Liver (tissue), 9 donors: ENCODE data around the gene SNRPA1. TPM values are rescaled to one million over a fixed set of nuclear protein-coding genes. Genes with fewer than 3 reads are reported as not detected.

Experiments
- DNase-seq: peaks from one replicate; pipeline ENCODE4 v3.0.0-alpha.2; 2017; ENCODE audit warnings: low spot score
- H3K27ac ChIP-seq, 2 donors: one replicate each; pipeline ENCODE4 v1.7.0; 2013; ENCODE audit warnings: inconsistent platforms in 2 of 2, low read length in 2 of 2, control low read depth in 1 of 2, low read depth in 1 of 2, mild to moderate bottlenecking in 1 of 2
- H3K27me3 ChIP-seq, 4 donors: one replicate each; pipeline versions ENCODE4 v1.6.1 to v1.7.0; 2013; ENCODE audit warnings: low read length in 3 of 4, inconsistent platforms in 1 of 4, mild to moderate bottlenecking in 1 of 4, moderate library complexity in 1 of 4; ENCODE audit not compliant: control insufficient read depth in 4 of 4, insufficient read depth in 4 of 4
- H3K36me3 ChIP-seq, 4 donors: one replicate each; pipeline versions ENCODE4 v1.6.1 to v1.7.0; 2013; ENCODE audit warnings: low read length in 3 of 4, mild to moderate bottlenecking in 3 of 4, low read depth in 1 of 4, moderate library complexity in 1 of 4; ENCODE audit not compliant: control insufficient read depth in 4 of 4, insufficient read depth in 3 of 4
- H3K4me1 ChIP-seq, 4 donors: one replicate each; pipeline versions ENCODE4 v1.6.1 to v1.7.0; 2013; ENCODE audit warnings: low read length in 3 of 4, mild to moderate bottlenecking in 3 of 4, moderate library complexity in 1 of 4; ENCODE audit not compliant: control insufficient read depth in 4 of 4, insufficient read depth in 4 of 4
- H3K4me3 ChIP-seq, 3 donors: one replicate each; pipeline versions ENCODE4 v1.6.1 to v1.7.0; 2013; ENCODE audit warnings: low read length in 3 of 3, control low read depth in 1 of 3, low read depth in 1 of 3, mild to moderate bottlenecking in 1 of 3
- H3K9ac ChIP-seq, 2 donors: one replicate each; pipeline ENCODE4 v1.7.0; 2013; ENCODE audit warnings: low read length in 2 of 2, mild to moderate bottlenecking in 2 of 2, moderate library complexity in 2 of 2, control low read depth in 1 of 2, low read depth in 1 of 2
- H3K9me3 ChIP-seq, 4 donors: one replicate each; pipeline versions ENCODE4 v1.6.1 to v1.7.0; 2013; ENCODE audit warnings: low read length in 3 of 4; ENCODE audit not compliant: control insufficient read depth in 4 of 4
- ATF3 ChIP-seq: IDR thresholded peaks from 2 replicates; pipeline ENCODE4 v1.6.1; 2016; ENCODE audit warnings: antibody characterized with exemption
- EGR1 ChIP-seq, 2 donors: IDR thresholded peaks; 2 replicates each; pipeline ENCODE4 v1.6.1; 2016 to 2018; ENCODE audit warnings: antibody characterized with exemption in 2 of 2, low read depth in 2 of 2
- FOXA1 ChIP-seq: IDR thresholded peaks from 2 replicates; pipeline ENCODE4 v1.6.1; 2016; ENCODE audit warnings: antibody characterized with exemption
- FOXA2 ChIP-seq: IDR thresholded peaks from 2 replicates; pipeline ENCODE4 v1.6.1; 2016; ENCODE audit warnings: antibody characterized with exemption
- GABPA ChIP-seq, 2 donors: IDR thresholded peaks in 1 of 2; conservative IDR thresholded peaks in 1 of 2; 2 replicates each; pipeline ENCODE4 v1.6.1; 2016; ENCODE audit warnings: antibody characterized with exemption in 2 of 2, mild to moderate bottlenecking in 1 of 2, moderate library complexity in 1 of 2
- HNF4A ChIP-seq, 2 donors: conservative IDR thresholded peaks; 2 replicates each; pipeline ENCODE4 v1.6.1; 2016; ENCODE audit warnings: antibody characterized with exemption in 2 of 2, mild to moderate bottlenecking in 2 of 2
- HNF4G ChIP-seq: IDR thresholded peaks from 2 replicates; pipeline ENCODE4 v1.6.1; 2016; ENCODE audit warnings: antibody characterized with exemption
- NR2F2 ChIP-seq: IDR thresholded peaks from 2 replicates; pipeline ENCODE4 v1.6.1; 2016; ENCODE audit warnings: antibody characterized with exemption
- RAD21 ChIP-seq, 2 donors: IDR thresholded peaks; 2 replicates each; pipeline ENCODE4 v1.6.1; 2016; ENCODE audit warnings: antibody characterized with exemption in 2 of 2, mild to moderate bottlenecking in 2 of 2
- REST ChIP-seq: IDR thresholded peaks from 2 replicates; pipeline ENCODE4 v1.6.1; 2016; ENCODE audit warnings: antibody characterized with exemption, mild to moderate bottlenecking
- RXRA ChIP-seq, 2 donors: IDR thresholded peaks; 2 replicates each; pipeline ENCODE4 v1.6.1; 2017 to 2018; ENCODE audit warnings: antibody characterized with exemption in 2 of 2, mild to moderate bottlenecking in 1 of 2
- SP1 ChIP-seq: IDR thresholded peaks from 2 replicates; pipeline ENCODE4 v1.6.1; 2018; ENCODE audit warnings: antibody characterized with exemption, mild to moderate bottlenecking
- TAF1 ChIP-seq: conservative IDR thresholded peaks from 2 replicates; pipeline ENCODE4 v1.6.1; 2016; ENCODE audit warnings: antibody characterized with exemption, mild to moderate bottlenecking
- YY1 ChIP-seq: IDR thresholded peaks from 2 replicates; pipeline ENCODE4 v1.6.1; 2016; ENCODE audit warnings: antibody characterized with exemption, mild to moderate bottlenecking
- ZBTB33 ChIP-seq: IDR thresholded peaks from 2 replicates; pipeline ENCODE4 v1.6.1; 2016; ENCODE audit warnings: antibody characterized with exemption
- WGBS: extraction: QIAGEN DNeasy Blood & Tissue Kit; methylation state at CpG from one replicate; pipeline ENCODE4 v1.1.7; 2013; 5-methylcytosine and 5-hydroxymethylcytosine counted together
- polyA plus RNA-seq, 2 donors: library from polyadenylated mRNA; stranded (reverse) in 1 of 2; unstranded in 1 of 2; fragments of 200-250 nt in 1 of 2; fragments of >200 nt in 1 of 2; fragmentation: Nextera tagmentation in 1 of 2; extraction: Ambion mirVana in 1 of 2; gene quantifications; one replicate each; pipeline versions ENCODE4 v1.2.1 to v1.2.3, GENCODE V29; 2013 to 2015
- total RNA-seq, 2 donors: library from RNA; depleted of rRNA; stranded (reverse); fragments of >200 nt; gene quantifications; one replicate each; pipeline ENCODE4 v1.2.3, GENCODE V29; 2014
- TF ChIP-seq, protein P1 (sequence below): IDR thresholded peaks from 2 replicates; pipeline ENCODE4 v1.6.1; 2016; ENCODE audit warnings: antibody characterized with exemption
- TF ChIP-seq, protein P2 (sequence below): fragments of 150-350 bp; IDR thresholded peaks from 2 replicates; pipeline ENCODE4 v1.5.1; 2017; ENCODE audit warnings: improper control_type of control experiment, low read depth, low read length; ENCODE audit not compliant: missing input control
- donor health status: healthy.
- donor health status: healthy.
- donor health status: healthy.
- donor health status: healthy.
- donor health status: healthy.

SNRPA1 gene
- total and polyA plus RNA-seq, 4 donors = 12.7 to 31.7 (median 18.0) TPM

DNA sequence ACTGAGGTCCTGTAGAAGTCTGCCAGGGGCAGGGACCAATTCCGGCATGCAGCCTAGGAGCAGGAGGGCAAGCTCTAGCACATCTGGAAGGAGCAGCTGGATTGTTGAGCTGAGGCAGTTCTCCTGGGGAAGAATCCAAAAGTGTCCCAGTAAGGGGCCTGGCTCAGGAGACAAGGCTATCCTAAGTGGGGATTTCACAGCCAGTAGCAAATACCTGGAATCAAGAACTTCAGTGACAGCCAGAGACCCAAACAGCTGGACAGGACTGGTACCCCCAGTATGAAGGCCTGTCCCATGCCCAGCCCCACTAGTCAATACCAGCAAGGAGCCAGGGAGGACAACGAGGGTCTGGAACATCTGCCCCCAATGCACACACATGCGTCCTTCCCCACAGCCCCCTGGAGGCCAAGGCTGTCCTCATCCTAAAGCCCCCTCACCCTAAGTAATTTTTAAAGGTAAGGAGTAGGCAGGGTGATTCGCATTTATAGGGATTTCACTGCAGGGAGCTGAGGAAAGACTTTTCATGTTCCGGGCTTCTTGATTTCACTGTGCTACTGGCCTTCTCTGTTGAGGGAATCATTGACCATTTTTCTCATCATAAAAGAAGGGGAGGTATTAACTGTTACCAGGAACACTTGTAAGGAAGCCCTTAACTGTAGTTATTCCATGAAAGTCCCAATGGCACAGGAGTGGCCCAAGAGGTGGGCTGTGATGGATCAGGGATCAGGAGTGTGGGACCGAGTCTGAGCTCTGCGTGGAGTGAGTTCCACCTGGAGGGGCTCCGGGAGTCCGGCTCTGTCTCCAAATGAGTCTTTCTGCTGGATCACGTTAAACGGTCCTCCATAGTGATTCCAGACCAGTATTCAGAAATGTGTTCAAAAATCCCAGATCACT is 40.6 kb downstream of the SNRPA1 start:
- peak overlapping the region in 1 of 2 donors; percentile 12 for H3K9ac ChIP-seq
- H3K4me1 ChIP-seq = peaks cover 3 to 24% (median 10%) of the 10 kb centered on the region in 4 donors
- no peaks in the 10 kb centered on the region for H3K36me3 ChIP-seq
- 89% methylated on average over 11 of the region's 11 CpGs for WGBS
- no peak overlapping the region for H3K4me3 ChIP-seq
- TF ChIP-seq FOXA2 (no peak), RXRA (IDR thresholded peaks at IDR 0.05) (no peak)
- H3K27me3 ChIP-seq = no peaks in the 10 kb centered on the region
- DNase-seq = no peak
- no peaks in the 10 kb centered on the region for H3K9me3 ChIP-seq
- no peak overlapping the region for H3K27ac ChIP-seq

DNA sequence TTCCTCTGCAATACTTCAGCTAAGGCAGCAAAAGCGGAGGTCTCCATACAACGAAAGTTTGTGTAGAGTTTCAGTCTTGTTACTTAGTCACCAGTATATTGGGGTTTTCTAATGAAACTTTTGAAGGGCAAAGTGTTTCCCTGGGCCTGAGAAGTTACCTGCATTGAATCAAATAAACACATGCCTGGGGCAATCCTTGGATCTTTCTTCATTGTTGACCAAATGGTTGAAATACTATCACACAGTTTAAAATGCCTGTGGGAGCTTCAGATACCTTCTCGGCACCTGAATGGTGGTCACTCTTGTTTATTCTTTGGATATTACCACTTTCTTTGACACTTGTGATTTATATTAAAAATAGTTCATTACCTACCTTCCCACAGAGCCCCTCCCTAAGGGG is 42.2 kb downstream of the SNRPA1 start:
- peak overlapping the region; percentile 67 to 70 for H3K27ac ChIP-seq
- WGBS = 58% methylated on average over 3 of the region's 3 CpGs
- TF ChIP-seq TAF1 = no peak
- no peak for TF ChIP-seq SP1
- no peak for TF ChIP-seq EGR1 (IDR thresholded peaks at IDR 0.05; ENCODE audit: low read depth in 2 of 2)
- TF ChIP-seq NR2F2 = no peak

DNA sequence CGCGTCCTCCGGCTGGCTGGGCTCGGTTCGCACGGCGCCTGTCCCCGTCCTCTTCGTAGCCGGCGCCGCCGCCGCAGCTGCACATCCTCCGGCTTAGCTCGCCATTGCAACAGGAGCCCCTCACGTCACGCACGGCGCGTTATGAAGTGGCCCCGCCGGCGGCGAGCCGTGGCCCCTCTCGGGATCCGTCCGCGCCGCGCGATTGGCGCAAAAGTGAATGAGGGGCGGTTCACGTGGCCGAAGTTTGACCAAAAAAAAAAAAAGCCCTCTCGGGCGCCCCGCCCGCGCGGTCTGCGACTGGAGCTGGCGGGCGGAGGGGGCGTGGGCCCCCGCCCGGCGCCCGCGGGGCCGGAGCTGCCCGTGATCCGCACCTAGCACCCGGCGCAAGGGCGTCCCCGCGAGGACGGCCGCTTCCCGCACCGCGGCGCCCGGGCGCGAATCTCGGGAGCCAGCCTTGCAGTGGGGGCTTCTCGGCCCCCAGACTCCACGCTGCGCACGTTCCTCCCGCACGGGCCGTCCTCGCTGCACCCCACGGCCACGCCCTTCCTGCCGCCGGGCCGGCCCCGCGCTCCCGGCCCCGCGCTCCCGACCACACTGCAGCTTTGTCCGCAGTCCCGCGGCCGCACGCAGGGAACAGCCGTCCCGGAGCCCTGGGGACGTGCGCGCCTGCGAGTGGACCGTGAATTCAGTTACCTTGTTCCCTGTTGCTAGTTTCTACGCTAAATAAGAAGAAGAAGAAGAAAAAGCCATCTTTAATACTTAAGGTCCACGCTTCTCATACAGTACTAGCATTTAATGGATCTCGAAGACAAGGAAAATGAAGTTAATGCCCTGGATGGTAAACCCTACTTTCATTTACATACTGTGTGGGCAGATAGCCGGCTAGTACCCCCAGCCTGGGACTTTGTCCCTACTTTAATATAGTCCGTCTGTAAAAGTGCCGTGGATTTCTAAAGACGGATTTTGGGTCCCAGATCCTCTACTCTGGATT is 42.9 kb downstream of the SNRPA1 start, which contains the start of gene CHSY1:
Gene CHSY1, minus strand, starts transcription at position 219 of the 991 bp plus-strand sequence. CDS start 592 bp downstream, outside the sequence.
- Histone ChIP-seq H3K4me3 (peak within 1 kb of the TSS; percentile 58 to 95 (median 69)), H3K4me1 (peaks cover 3 to 21% (median 10%) of the 10 kb centered on the region in 4 donors), H3K9ac (peak within 1 kb of the TSS; percentile 45 to 56), H3K27me3 (no peaks in the 10 kb centered on the region), H3K27ac (peak within 1 kb of the TSS; percentile 70 to 74), H3K9me3 (no peaks in the 10 kb centered on the region), H3K36me3 (no peaks in the 10 kb centered on the region)
- DNase-seq = peak; percentile 88
- WGBS = under 1% methylated on average over 108 of the region's 108 CpGs
- no peak for TF ChIP-seq FOXA1
- no peak for TF ChIP-seq FOXA2
- peak in 1 of 2 donors; percentile 16 for TF ChIP-seq RAD21 (IDR thresholded peaks at IDR 0.05)
- TF ChIP-seq HNF4A (conservative IDR thresholded peaks at IDR 0.05) = no peak
- TF ChIP-seq REST = no peak
- TF ChIP-seq GABPA (IDR thresholded peaks at IDR 0.05 in 1 of 2, conservative IDR thresholded peaks at IDR 0.05 in 1 of 2) = no peak
- TF ChIP-seq, protein P1, sequence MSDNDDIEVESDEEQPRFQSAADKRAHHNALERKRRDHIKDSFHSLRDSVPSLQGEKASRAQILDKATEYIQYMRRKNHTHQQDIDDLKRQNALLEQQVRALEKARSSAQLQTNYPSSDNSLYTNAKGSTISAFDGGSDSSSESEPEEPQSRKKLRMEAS = no peak
- no peak for TF ChIP-seq NR2F2
- no peak for TF ChIP-seq ATF3
- TF ChIP-seq SP1 = peak; percentile 39
- TF ChIP-seq, protein P2, sequence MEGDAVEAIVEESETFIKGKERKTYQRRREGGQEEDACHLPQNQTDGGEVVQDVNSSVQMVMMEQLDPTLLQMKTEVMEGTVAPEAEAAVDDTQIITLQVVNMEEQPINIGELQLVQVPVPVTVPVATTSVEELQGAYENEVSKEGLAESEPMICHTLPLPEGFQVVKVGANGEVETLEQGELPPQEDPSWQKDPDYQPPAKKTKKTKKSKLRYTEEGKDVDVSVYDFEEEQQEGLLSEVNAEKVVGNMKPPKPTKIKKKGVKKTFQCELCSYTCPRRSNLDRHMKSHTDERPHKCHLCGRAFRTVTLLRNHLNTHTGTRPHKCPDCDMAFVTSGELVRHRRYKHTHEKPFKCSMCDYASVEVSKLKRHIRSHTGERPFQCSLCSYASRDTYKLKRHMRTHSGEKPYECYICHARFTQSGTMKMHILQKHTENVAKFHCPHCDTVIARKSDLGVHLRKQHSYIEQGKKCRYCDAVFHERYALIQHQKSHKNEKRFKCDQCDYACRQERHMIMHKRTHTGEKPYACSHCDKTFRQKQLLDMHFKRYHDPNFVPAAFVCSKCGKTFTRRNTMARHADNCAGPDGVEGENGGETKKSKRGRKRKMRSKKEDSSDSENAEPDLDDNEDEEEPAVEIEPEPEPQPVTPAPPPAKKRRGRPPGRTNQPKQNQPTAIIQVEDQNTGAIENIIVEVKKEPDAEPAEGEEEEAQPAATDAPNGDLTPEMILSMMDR = no peak
- TF ChIP-seq ZBTB33 = no peak
- TF ChIP-seq EGR1 (IDR thresholded peaks at IDR 0.05; ENCODE audit: low read depth in 2 of 2) = no peak
- TF ChIP-seq HNF4G = no peak
- peak; percentile 65 for TF ChIP-seq YY1

More for the DNA sequence above, 42.2 kb downstream of the SNRPA1 start:
- peaks cover 3 to 21% (median 10%) of the 10 kb centered on the region in 4 donors for H3K4me1 ChIP-seq
- H3K9me3 ChIP-seq = no peaks in the 10 kb centered on the region
- no peak for DNase-seq
- H3K9ac ChIP-seq = peak overlapping the region; percentile 45 to 56
- H3K27me3 ChIP-seq = no peaks in the 10 kb centered on the region
- no peaks in the 10 kb centered on the region for H3K36me3 ChIP-seq
- H3K4me3 ChIP-seq = peak overlapping the region in 2 of 3 donors; percentile 69 to 95
